Activated CD4-positive, alpha-beta T cell treated with anti-CD3 and anti-CD28 coated beads, Interleukin-2, amount 50 U/mL, for 4 hours (primary cell): ENCODE measurements around the gene CHST15.
"Not testable (repeated sequence)": the region's sequence is repeated elsewhere in the genome, so short reads cannot be mapped to it uniquely, and the experiment has no call there.

Experiments
- DNase-seq, 2 experiments: peaks; one replicate each; pipeline ENCODE4 v3.0.0-alpha.2; 2020

Gene CHST15

DNA sequence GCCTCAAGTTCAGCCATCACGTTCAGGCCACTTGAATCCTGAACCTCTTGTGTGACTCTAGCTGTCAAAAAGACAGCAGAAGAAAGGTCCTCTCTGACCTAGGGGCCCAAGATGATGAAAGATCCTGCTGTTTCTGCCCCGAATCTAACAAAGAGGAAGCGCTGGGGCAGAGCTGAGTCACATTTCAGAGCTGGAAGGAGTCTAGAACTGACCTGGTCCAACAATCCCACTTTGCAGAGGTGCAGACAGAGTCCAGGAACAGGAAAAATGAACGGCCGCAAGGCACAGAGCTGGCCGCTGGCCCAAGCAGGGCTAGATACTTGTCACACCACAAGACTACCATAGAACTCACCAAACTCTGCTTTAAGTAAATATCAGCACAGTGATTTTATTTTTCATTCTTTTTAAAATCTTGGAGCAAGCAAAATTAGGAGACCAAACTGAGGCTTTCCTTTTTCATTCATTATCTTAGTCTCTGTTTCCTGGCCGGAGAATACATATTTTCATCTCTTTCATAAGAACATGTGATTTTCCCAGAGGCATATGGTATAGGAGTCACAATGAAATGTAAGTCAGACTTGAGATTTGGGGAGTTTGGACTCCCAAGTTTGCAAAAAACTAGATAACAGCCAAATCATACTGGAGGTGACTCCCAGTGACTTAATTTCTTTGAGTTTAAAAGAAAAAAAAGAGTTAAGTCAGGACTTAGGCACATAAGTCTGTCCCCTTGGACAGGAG, 52.8 kb downstream of the CHST15 start:
- DNase-seq: no peak

GRCh38 chr10:124039483-124040013, 53.9 kb downstream of the CHST15 start:
- DNase-seq: no peak

DNA sequence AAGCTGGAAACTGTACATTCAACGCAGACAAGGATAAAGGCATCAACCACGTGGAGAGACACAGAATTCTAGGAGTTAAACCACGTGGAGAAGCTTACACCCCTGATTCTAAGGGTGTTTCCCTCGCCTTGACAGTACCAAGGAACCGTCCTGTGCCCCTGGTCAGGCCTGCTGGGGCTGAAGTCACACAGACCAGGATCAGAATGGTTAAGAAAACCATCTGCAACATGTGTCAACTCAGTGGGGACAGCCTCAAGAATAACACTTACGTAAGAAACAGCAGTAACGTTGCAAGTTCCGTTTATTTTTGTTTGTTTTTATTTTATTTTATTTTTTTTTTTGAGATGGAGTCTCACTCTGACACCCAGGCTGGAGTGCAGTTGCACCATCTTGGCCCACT, 55.6 kb downstream of the CHST15 start:
- DNase-seq: no peak

- DNase-seq: no peak
Measured at GRCh38 chr10:124037286-124037685, 56.1 kb downstream of the CHST15 start.

GRCh38 chr10:124036746-124037145, 56.7 kb downstream of the CHST15 start:
- no peak for DNase-seq

GRCh38 chr10:124035928-124036558, 57.4 kb downstream of the CHST15 start:
- DNase-seq: no peak

DNA sequence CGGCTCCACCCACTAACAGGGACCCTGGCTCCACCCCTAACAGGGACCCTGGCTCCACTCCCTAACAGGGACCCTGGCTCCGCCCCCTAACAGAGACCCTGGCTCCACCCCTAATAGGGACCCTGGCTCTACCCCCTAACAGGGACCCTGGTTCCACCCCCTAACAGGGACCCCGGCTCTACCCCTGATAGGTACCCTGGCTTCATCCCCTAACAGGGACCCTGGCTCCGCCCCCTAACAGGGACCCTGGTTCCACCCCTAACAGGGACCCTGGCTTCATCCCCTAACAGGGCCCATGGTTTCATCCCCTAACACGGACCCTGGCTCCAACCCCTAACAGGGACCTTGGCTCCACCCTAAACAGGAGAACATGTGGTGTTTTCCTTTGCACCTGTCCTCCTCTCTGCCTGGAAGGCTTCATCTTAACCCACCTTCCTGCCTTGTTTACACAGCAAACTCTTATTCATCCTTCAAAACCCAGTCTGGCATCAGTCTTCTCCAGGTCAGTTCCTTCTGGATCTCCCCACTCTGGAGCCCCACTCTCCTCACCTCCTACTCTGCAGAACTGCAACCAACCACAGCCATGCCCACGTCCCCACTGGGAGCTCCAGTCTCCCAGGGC, 58.0 kb downstream of the CHST15 start:
- DNase-seq: no peak

- DNase-seq: not testable (repeated sequence)
Measured at GRCh38 chr10:124034576-124035305, 58.7 kb downstream of the CHST15 start.

GRCh38 chr10:124033887-124034218, 59.5 kb downstream of the CHST15 start:
- DNase-seq: no peak

DNA sequence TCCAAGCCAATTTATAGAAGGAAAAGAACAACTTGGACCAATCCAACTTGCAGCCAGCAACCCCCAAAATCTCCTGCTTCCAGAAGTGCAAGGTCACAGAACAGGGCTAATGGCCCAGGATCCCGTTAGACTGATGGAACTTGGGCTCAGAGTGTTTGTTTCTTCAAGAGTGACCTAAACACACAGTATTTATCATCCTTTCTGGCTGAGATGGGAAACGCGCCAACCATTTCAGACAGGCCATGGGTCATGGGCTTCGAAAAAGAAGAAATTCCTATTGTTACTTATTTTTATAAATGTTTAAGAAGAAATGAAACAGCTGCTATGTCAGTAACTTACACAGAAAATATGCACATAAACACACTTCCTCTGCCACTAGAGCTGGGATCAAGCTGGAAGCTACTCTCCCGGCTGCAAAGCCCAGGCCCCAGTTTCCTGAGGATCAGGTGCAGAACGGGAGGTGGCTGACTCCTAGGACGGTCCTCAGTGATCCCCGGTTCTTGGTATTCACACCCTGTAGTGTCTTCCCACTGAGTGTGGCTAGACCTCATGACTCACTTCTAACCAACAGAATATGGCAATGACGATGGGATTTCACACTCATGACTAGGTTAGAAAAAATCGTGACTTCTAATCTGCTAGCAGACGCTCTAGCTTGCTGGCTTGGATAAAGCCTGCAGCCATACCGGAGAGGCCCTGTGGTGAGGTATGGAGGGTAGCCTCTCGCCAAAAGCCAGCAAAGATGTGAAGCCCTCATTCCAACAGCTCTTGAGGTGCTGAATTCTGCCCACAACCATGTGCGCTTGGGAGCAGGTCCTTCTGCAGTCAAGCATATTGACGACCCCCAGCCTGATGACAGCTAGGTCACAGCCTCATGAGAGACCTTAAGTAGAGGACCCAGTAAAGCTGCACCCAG, 60.2 kb downstream of the CHST15 start:
- DNase-seq: no peak

DNA sequence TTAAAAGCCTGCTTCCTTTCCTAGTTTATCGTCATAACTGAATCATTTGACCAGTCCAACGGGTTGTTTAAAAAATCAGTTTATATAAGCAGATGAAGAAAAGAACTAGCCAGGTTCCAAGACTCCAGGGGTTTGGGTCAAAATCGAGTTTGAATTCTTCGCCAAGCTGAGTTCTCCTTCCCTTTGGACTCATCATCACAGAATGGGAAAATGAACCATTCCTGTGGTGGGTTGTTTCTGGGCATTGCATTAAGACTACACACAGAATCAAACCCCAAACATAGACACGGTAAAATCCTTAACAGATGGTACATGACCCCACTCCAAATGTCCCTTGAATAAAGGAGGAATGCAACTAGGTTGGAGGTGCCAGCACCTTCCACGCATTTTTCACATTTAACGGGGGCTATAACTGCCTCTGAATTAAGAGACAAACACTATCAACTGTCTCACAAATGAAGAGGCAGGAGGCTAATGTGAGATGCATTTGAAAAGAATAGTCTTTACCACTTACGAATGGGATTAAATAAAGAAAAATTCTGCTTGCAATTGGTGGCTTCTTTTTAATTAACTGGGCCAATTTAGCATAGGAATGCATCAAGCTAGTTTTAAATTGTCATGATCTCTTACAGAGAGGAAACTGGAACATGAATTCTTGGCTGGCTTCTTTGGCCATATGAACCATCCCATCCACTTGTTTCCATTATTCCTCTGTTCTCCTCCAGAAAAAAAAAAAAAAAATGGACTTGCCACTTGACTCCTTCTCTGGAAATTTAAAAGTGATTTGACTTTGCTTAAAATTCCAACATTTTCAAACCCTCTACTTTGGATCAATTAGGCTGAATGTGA, 61.1 kb downstream of the CHST15 start:
- DNase-seq: no peak

DNA sequence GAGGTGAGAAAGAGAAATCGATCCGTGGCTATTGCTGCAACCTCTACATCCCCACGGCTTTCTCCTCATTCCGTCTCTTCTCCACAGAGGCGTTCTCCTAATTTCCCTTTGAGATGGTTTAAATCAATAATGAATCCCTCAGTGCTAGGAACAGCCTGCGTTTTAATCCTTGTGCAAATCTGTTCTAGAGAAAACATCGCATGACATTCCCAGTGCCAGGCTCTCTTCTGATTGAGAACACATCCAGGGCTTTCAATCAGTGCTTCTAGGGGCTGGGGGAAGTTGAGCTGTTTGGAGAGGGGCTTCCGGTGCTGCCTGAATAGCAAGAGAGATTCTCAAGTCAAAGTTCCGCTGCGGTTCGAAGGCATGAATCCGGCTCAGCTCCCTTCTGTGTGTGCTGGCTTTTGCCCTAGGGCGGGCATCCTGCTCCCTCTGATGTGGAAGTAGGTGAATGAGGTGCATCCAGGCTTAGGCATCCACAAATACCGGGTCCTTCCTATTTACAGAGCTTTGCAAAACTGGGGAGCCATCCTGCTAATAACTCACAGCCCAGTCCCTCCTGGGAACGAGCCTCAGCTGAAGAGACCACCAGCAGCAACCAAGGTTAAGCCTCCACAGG, 62.8 kb downstream of the CHST15 start:
- no peak for DNase-seq

- DNase-seq: no peak
Measured at GRCh38 chr10:124030061-124030460, 63.3 kb downstream of the CHST15 start.

DNA sequence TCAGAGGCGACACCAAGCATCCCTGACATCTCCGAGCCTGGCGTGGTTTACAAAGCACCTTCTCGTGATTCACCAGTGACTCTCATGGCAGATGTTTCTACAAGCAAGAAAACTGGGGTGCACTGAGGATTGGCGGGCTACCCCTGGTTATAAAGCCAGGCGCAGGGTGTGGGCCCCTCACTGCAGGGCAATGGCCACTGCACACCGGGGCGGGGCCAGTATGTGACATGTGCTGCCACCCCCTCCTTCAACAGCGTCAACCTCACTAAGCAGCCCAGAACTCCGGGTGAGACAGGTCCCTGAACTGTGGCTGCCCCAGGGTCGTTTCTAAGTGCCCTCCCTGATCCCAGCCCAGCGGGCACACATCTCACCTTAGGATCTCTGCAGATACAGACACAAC, 63.8 kb downstream of the CHST15 start:
- DNase-seq: no peak

GRCh38 chr10:124028700-124029480, 64.5 kb downstream of the CHST15 start:
- no peak for DNase-seq

GRCh38 chr10:124027651-124028050, 65.7 kb downstream of the CHST15 start:
- no peak for DNase-seq

DNA sequence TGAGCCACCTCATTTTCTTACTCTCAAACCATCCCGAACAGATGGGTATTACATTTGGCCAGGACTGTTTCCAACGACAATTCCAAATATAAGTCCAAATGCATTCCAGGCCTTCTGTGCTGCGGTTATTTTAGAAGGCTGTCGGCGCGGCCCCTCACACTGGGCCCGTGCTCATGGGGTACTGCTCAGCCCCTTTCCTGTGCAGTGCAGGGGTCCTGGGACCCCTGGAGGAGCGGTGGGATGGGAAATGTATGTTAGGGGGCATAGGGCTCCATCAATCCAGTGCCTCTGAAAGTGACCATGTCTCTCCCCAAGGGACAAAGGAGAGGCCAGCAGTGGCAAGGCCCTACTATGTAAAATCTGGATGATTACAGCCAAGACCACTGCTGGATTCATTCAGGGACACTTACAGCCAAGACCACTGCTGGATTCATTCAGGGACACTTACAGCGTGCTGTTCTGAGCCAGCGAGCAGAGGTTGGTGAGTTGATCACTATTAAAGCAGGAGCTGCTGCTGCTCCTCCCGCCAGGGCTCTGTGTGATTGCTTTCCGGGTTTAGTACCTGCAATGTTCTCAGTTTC, 66.3 kb downstream of the CHST15 start:
- no peak for DNase-seq

GRCh38 chr10:124026589-124026939, 66.8 kb downstream of the CHST15 start:
- no peak for DNase-seq

- DNase-seq: no peak
Measured at GRCh38 chr10:124025660-124026588, 67.5 kb downstream of the CHST15 start.
